Vagina (tissue), 2 donors: Measurements from ENCODE around the gene CATSPERE.

Experiments used
- CTCF ChIP-seq, 3 experiments: fragments of 450-650 bp in 2 of 3; fragments of 200-600 bp in 1 of 3; sonication (generic) in 1 of 3; IDR thresholded peaks; one replicate each; pipeline ENCODE4 v1.5.1; 2017 to 2019; ENCODE audit warnings: antibody characterized with exemption in 3 of 3, mild to moderate bottlenecking in 2 of 3, moderate library complexity in 2 of 3
- POLR2A ChIP-seq, 2 donors: fragments of 450-650 bp; IDR thresholded peaks; one replicate each; pipeline ENCODE4 v1.6.1; 2017; ENCODE audit warnings: antibody characterized with exemption in 2 of 2, mild to moderate bottlenecking in 2 of 2, moderate library complexity in 2 of 2

- TF ChIP-seq POLR2A (IDR thresholded peaks at IDR 0.05) = no peak
- TF ChIP-seq CTCF (IDR thresholded peaks at IDR 0.05) = no peak
Observed at GRCh38 chr1:244454412-244454811, 6.7 kb upstream of the CATSPERE start.
